Choroid plexus epithelial cell (primary cell): Measurements from ENCODE around the gene RPIA.

ENCODE experiments used
- DNase-seq: peaks from one replicate; pipeline ENCODE4 v3.0.0-alpha.2; 2010; ENCODE audit warnings: low read depth
- H3K4me3 ChIP-seq: 2 replicates; pipeline ENCODE4 v1.5.1; 2011; ENCODE audit warnings: low read depth, mild to moderate bottlenecking, control low read depth, low read length, moderate library complexity
- TF ChIP-seq, protein P1 (sequence below): conservative IDR thresholded peaks from 2 replicates; pipeline ENCODE4 v1.5.1; 2011; ENCODE audit warnings: low read depth, mild to moderate bottlenecking, control low read depth, inconsistent platforms, low read length, moderate library complexity

Gene RPIA

DNA sequence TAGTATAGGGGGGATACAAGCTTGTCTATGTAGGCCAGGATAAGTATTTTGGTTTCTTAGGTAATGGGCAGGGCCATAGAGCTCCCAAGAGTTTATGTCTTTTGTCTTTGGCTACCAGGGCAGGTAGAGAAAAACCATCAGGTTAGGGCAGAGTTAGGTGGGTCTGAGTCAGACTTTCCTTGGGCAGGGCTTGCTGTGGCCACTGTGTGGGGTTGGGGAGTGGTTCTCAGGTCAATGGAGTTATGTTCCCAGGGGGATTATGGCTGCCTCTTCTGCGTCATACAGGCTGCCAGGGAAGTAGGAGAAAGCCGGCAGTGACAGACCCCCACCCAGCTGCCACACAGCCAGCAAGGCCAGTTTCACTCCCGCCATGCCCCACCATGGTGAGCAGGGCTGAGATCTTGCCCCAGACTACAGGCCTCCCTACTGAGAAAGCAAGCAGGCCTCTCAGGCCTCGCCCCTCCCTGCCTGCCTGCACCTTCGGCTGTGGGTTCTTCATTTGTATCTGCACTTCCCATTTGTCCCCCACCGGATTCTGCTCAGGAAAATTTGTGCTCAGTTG lies 55.5 kb downstream of the RPIA start:
- DNase-seq = no peak
- no peak overlapping the region for H3K4me3 ChIP-seq
- TF ChIP-seq, protein P1, sequence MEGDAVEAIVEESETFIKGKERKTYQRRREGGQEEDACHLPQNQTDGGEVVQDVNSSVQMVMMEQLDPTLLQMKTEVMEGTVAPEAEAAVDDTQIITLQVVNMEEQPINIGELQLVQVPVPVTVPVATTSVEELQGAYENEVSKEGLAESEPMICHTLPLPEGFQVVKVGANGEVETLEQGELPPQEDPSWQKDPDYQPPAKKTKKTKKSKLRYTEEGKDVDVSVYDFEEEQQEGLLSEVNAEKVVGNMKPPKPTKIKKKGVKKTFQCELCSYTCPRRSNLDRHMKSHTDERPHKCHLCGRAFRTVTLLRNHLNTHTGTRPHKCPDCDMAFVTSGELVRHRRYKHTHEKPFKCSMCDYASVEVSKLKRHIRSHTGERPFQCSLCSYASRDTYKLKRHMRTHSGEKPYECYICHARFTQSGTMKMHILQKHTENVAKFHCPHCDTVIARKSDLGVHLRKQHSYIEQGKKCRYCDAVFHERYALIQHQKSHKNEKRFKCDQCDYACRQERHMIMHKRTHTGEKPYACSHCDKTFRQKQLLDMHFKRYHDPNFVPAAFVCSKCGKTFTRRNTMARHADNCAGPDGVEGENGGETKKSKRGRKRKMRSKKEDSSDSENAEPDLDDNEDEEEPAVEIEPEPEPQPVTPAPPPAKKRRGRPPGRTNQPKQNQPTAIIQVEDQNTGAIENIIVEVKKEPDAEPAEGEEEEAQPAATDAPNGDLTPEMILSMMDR = no peak

- H3K4me3 ChIP-seq = no peak overlapping the region
- TF ChIP-seq, protein P1 = no peak
- no peak for DNase-seq
These were observed 56.5 kb downstream of the RPIA start for GRCh38 chr2:88747990-88748389.

- TF ChIP-seq, protein P1 = no peak
- no peak overlapping the region for H3K4me3 ChIP-seq
- no peak for DNase-seq
These were observed 60.3 kb downstream of the RPIA start for GRCh38 chr2:88751768-88752167.

- TF ChIP-seq, protein P1 = no peak
- H3K4me3 ChIP-seq = no peak overlapping the region
- peak; percentile 68 for DNase-seq
These were observed 62.5 kb downstream of the RPIA start for GRCh38 chr2:88753833-88754584.

- DNase-seq = no peak
- no peak overlapping the region for H3K4me3 ChIP-seq
- TF ChIP-seq, protein P1 = no peak
These were observed 63.3 kb downstream of the RPIA start for GRCh38 chr2:88754585-88755320.

GRCh38 chr2:88755836-88756235 lies 64.4 kb downstream of the RPIA start:
- TF ChIP-seq, protein P1 = no peak
- H3K4me3 ChIP-seq = no peak overlapping the region
- DNase-seq = no peak
